Ishikawa (cell line): Measurements from ENCODE around the gene ZNF408.

Source experiments
- CEBPB ChIP-seq: IDR thresholded peaks from 2 replicates; pipeline ENCODE4 v1.6.1; 2012
- CREB1 ChIP-seq: IDR thresholded peaks from 2 replicates; pipeline ENCODE4 v1.6.1; 2012; ENCODE audit warnings: low read depth
- EGR1 ChIP-seq: IDR thresholded peaks from 2 replicates; pipeline ENCODE4 v1.6.1; 2012
- EP300 ChIP-seq: IDR thresholded peaks from 2 replicates; pipeline ENCODE4 v1.6.1; 2012; ENCODE audit warnings: borderline replicate concordance
- FOXM1 ChIP-seq: IDR thresholded peaks from 2 replicates; pipeline ENCODE4 v1.6.1; 2012; ENCODE audit warnings: low read depth, borderline replicate concordance
- NFIC ChIP-seq: IDR thresholded peaks from 2 replicates; pipeline ENCODE4 v1.6.1; 2012
- RAD21 ChIP-seq: IDR thresholded peaks from 2 replicates; pipeline ENCODE4 v1.6.1; 2012; ENCODE audit warnings: low read depth
- TAF1 ChIP-seq: IDR thresholded peaks from 2 replicates; pipeline ENCODE4 v1.6.1; 2012; ENCODE audit warnings: low read depth, mild to moderate bottlenecking
- TCF12 ChIP-seq: IDR thresholded peaks from 2 replicates; pipeline ENCODE4 v1.6.1; 2012; ENCODE audit warnings: low read depth
- TEAD4 ChIP-seq: IDR thresholded peaks from 2 replicates; pipeline ENCODE4 v1.6.1; 2012
- YY1 ChIP-seq: IDR thresholded peaks from 2 replicates; pipeline ENCODE4 v1.6.1; 2012; ENCODE audit warnings: low read depth
- ZBTB7A ChIP-seq: IDR thresholded peaks from 2 replicates; pipeline ENCODE4 v1.6.1; 2012; ENCODE audit warnings: low read depth
- TF ChIP-seq, protein P1 (sequence below): IDR thresholded peaks from 2 replicates; pipeline ENCODE4 v1.6.1; 2012; ENCODE audit warnings: low read depth, mild to moderate bottlenecking
- TF ChIP-seq, protein P2 (sequence below): IDR thresholded peaks from 2 replicates; pipeline ENCODE4 v1.6.1; 2012
- TF ChIP-seq, protein P3 (sequence below): IDR thresholded peaks from 2 replicates; pipeline ENCODE4 v1.6.1; 2012

The ZNF408 gene

DNA sequence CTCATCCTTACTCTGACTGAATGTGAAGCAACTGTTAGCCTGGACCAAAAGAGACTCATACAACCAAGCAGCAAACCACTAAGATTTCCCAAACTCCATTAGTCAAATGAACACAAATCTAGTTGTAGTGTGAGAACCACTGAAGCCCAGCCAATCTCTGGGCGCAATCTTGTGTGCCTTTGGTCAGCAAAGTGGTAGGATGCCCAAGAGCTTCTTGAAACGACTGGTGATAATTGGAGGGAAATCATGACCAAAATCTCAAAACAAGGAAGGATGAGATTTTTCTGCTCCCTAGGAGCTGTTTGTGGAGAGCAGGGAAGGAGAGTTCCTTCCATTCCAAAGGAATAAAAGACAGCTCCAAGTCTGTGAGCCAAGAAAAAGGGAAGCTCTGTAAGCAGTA, 42.2 kb downstream of the ZNF408 start:
- TF ChIP-seq CEBPB (no peak), RAD21 (no peak), FOXM1 (no peak), ZBTB7A (no peak), EGR1 (no peak), TEAD4 (no peak), NFIC (no peak), YY1 (no peak), TAF1 (no peak), CREB1 (no peak)
- TF ChIP-seq, protein P1, sequence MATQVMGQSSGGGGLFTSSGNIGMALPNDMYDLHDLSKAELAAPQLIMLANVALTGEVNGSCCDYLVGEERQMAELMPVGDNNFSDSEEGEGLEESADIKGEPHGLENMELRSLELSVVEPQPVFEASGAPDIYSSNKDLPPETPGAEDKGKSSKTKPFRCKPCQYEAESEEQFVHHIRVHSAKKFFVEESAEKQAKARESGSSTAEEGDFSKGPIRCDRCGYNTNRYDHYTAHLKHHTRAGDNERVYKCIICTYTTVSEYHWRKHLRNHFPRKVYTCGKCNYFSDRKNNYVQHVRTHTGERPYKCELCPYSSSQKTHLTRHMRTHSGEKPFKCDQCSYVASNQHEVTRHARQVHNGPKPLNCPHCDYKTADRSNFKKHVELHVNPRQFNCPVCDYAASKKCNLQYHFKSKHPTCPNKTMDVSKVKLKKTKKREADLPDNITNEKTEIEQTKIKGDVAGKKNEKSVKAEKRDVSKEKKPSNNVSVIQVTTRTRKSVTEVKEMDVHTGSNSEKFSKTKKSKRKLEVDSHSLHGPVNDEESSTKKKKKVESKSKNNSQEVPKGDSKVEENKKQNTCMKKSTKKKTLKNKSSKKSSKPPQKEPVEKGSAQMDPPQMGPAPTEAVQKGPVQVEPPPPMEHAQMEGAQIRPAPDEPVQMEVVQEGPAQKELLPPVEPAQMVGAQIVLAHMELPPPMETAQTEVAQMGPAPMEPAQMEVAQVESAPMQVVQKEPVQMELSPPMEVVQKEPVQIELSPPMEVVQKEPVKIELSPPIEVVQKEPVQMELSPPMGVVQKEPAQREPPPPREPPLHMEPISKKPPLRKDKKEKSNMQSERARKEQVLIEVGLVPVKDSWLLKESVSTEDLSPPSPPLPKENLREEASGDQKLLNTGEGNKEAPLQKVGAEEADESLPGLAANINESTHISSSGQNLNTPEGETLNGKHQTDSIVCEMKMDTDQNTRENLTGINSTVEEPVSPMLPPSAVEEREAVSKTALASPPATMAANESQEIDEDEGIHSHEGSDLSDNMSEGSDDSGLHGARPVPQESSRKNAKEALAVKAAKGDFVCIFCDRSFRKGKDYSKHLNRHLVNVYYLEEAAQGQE: no peak
- TF ChIP-seq, protein P2, sequence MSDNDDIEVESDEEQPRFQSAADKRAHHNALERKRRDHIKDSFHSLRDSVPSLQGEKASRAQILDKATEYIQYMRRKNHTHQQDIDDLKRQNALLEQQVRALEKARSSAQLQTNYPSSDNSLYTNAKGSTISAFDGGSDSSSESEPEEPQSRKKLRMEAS: no peak

DNA sequence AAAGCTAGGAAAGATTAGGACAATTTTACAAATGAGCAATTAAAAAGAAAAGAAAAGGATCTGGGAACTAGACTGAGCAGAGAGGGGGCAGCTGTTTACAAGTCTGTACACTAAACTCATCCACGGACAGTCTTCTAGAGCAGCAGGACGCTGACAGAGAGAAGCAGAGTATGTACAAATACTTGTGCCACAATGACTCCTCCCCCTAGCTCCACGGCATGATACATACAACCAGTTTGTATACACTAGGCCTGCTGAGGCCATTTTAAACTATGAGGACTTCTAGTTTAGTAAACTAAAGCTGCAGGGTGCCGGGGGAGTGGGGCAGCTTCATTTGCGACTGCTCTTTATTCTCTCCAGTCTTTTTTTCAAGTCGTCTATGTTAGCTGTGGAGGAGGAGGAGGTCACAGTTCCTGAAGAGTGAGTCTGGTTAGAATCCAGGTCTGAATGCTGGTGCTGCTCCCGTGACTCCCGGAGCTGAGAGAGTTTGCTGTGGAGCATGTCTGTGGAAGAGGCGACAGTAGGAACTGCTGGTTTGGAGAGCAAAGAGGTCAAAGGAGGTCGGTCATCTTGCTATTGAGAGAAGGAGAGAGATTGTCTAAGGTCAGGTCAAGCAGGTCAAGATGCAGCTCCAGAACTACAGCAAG, 43.0 kb downstream of the ZNF408 start:
- TF ChIP-seq, protein P3, sequence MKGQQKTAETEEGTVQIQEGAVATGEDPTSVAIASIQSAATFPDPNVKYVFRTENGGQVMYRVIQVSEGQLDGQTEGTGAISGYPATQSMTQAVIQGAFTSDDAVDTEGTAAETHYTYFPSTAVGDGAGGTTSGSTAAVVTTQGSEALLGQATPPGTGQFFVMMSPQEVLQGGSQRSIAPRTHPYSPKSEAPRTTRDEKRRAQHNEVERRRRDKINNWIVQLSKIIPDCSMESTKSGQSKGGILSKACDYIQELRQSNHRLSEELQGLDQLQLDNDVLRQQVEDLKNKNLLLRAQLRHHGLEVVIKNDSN: no peak
- TF ChIP-seq RAD21 (no peak), TAF1 (no peak), FOXM1 (no peak), TEAD4 (no peak), CREB1 (no peak), NFIC (no peak), CEBPB (no peak), EP300 (no peak), EGR1 (no peak), TCF12 (no peak), ZBTB7A (no peak), YY1 (no peak)
- TF ChIP-seq, protein P1: no peak
- TF ChIP-seq, protein P2: no peak

DNA sequence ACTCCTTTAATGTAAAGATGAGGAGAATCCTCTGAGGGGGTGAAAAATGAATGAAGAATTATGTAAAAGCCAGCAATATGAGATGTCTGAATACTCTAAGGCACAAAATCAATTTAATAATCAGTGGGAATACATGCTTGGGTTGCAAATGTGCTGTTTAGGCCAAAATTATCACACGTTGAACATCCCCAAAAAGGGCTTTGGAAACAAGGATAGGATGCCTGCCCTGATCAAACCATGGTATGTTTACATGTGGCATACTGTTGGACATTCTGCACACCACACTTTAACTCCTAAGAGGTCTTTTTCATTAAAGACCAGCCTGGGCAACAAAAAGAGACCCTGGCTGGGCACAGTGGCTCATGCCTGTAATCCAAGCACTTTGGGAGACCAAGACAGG, 44.5 kb downstream of the ZNF408 start:
- TF ChIP-seq, protein P2: no peak
- no peak for TF ChIP-seq EP300
- TF ChIP-seq TCF12: no peak
- no peak for TF ChIP-seq FOXM1
- no peak for TF ChIP-seq CEBPB

DNA sequence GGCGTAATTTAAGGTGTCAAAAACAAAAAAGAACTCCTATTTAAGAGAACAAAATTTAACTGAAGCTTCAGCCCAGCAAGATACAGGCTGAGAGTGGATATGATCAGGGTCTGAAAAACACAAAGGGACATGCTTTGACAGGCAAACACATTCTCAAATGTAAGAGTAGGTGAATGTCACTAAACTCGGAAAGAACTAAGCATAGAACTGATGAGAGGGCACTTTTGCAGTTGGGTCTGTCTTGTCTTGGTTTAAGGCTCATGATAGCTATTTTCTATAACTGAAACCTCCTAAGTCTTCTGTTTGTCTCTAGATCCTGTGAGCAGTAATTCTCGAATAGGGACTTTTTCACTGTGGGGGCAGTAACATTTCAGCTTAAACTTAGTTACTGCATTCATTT, 45.2 kb downstream of the ZNF408 start:
- TF ChIP-seq NFIC: no peak
- TF ChIP-seq, protein P1: no peak

DNA sequence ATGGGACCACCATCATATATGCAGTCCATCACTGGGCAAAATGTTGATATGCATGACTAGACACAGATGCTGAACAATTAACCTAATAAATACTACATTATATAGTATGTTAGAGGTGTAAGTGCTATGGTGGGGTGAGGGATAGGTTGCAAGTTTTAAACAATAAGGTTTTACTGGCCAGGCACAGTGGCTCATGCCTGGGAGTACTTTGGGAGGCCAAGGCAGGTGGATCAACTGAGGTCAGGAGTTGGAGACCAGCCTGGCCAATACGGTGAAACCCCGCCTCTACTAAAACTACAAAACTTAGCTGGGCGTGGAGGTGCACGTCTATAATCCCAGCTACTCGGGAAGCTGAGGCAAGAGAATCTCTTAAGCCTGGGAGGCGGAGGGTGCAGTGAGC, 46.3 kb downstream of the ZNF408 start:
- TF ChIP-seq NFIC: no peak
- TF ChIP-seq CEBPB: no peak
- no peak for TF ChIP-seq FOXM1
- TF ChIP-seq, protein P1: no peak
- no peak for TF ChIP-seq TCF12
- TF ChIP-seq RAD21: no peak
- no peak for TF ChIP-seq CREB1
- TF ChIP-seq, protein P2: no peak
- TF ChIP-seq, protein P3: no peak
- no peak for TF ChIP-seq EP300
- TF ChIP-seq TAF1: no peak
- TF ChIP-seq YY1: no peak
